ENCODE data around the gene FGF22.

Gene FGF22

DNA sequence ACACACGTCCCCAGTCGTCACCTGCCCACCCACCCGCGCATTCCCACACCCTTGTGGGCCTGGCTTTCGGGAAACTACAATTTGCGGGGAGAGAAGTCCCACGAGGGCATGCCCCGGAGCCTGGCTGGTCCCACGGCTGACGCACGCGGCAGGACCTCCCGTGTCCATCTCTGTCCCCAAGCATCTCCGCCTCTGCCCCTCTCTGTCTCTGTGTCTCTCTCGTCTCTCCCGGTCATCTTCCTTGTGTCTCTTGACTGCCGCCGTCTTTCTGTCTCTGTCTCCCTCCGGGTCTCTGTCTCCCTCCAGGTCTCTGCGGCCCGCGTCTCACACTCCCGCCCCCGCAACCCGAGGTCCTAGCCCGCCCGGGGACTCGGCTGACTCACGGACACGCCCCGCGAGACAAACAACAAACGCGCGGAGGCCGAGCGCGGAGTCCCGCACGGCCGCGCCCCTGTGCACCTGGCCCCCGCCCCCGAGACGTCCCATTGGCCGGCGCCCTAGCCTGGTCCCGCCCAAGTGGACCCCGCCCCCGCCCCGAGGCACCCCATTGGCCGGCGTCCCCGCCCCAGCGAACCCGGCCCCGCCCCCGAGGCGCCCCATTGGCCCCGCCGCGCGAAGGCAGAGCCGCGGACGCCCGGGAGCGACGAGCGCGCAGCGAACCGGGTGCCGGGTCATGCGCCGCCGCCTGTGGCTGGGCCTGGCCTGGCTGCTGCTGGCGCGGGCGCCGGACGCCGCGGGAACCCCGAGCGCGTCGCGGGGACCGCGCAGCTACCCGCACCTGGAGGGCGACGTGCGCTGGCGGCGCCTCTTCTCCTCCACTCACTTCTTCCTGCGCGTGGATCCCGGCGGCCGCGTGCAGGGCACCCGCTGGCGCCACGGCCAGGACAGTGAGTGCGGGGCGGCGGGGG, at the start of gene FGF22:
FGF22 (plus strand) TSS at position 627 of the 908 bp plus-strand sequence; CDS start at position 674, 47 bp downstream.
- TF ChIP-seq, protein P1, sequence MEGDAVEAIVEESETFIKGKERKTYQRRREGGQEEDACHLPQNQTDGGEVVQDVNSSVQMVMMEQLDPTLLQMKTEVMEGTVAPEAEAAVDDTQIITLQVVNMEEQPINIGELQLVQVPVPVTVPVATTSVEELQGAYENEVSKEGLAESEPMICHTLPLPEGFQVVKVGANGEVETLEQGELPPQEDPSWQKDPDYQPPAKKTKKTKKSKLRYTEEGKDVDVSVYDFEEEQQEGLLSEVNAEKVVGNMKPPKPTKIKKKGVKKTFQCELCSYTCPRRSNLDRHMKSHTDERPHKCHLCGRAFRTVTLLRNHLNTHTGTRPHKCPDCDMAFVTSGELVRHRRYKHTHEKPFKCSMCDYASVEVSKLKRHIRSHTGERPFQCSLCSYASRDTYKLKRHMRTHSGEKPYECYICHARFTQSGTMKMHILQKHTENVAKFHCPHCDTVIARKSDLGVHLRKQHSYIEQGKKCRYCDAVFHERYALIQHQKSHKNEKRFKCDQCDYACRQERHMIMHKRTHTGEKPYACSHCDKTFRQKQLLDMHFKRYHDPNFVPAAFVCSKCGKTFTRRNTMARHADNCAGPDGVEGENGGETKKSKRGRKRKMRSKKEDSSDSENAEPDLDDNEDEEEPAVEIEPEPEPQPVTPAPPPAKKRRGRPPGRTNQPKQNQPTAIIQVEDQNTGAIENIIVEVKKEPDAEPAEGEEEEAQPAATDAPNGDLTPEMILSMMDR (IDR thresholded peaks at IDR 0.05): no peak

DNA sequence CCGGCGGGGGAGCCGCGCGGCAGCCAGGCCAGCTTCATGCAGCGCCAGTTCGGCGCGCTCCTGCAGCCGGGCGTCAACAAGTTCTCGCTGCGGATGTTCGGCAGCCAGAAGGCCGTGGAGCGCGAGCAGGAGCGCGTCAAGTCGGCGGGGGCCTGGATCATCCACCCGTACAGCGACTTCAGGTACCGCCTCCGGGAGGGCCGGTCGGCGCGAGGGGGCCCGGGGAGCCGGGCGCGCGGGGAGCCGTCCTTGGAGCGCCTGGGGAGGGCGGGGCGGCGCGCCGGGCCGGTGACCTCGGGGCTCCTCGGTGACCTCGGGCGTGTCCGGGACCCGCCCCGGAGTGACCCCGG, 49.3 kb upstream of the FGF22 start:
- TF ChIP-seq, protein P1 (IDR thresholded peaks at IDR 0.05): no peak

DNA sequence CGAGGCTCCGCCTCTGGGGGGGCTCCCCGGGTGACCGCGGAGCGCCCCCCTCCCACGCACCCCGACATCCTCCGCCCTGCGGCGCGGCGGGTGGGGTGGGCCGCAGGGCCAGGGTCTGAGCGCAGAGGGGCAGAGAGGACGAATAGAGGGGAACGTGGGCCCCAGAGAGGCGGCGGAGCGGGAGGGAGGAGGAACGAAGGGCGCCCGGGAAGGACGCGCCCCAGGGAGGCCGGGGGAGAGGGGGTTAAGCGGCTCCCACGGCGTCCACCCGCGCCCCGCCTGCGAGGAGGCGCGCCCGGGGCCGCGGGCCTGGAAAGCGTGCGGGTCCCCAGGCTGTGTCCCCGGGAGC, 49.0 kb upstream of the FGF22 start:
- TF ChIP-seq, protein P1 (IDR thresholded peaks at IDR 0.05): no peak

DNA sequence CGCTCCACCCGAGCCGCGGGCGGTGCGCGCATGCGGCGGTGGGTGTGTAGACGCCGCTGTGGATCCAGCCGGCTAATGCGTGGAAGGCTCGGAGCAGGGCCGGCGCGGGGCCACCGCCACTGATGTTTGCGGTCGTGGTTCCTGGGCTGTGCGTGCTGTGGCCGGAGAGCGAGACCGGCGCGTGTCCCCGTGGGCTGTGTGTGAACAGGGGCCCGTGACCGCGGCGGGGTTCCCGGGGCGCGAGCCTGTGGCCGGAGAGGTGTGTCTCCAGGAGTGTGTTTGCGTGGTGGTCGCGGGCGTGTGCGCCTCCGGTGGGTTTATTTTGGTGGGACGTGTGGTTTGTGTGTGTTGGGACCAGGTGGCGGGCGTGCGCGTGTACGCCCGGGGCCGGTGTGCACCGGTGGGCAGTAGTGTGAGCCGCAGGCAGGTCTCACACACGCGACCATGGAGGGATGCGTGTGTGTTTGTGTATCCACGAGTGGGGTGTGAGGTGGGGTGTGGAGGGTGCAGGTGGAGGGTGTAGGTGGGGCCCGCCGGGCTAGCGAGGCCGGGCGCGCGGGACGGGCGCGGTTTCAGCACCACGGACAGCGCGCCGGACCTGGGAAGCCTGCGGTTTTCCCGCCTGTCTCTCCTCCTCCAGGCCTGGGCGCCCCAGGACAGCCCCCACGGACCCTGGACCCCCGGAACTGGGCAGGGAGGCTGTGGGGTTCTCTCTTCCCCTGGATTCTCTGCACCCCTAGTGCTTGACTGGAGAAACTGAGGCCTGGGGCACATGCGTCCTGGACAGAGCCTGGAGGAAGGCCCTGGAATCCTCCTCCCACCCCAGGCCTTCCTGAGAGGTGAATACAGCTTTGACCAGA, 48.4 kb upstream of the FGF22 start:
- TF ChIP-seq, protein P1 (IDR thresholded peaks at IDR 0.05): no peak

DNA sequence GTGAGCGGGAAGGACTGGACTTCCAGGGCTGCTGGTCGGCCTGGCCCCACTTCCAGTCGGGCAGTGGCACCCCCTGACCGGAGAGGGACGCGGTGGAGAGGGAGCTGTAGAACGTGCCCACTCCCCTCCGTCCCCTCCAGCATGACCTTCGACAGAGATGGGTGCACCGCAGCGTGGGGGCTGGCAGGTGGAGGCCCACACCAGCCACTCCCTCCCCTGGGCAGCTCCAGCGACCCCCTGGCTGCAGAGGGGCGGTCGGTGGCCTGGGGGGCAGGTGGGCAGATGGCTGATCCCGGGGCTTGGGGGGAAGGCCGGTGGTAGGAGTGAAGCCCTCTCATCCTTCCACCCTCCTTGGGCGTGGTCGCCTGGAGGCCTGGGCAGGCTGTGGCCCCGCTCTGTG, 47.6 kb upstream of the FGF22 start:
- TF ChIP-seq, protein P1 (IDR thresholded peaks at IDR 0.05): no peak

DNA sequence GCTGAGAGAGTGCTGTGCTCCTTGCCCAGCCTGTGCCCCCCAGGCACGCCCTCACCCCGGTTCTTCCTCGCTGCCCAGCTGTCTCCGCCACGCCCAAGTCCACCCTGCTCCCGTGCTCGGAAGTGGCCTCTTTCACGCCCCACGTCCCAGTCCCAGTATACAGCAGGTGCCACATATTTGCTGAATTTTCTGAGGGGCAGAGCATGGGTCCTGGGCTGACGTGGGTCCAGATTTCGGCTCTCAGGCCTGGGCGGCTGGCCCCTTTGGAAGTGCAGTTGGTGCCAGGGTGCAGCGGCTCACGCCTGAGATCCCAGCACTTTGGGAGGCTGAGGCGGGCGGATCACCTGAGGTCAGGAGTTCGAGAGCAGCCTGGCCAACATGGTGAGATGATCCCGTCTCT, 46.6 kb upstream of the FGF22 start:
- TF ChIP-seq, protein P1 (IDR thresholded peaks at IDR 0.05): no peak

DNA sequence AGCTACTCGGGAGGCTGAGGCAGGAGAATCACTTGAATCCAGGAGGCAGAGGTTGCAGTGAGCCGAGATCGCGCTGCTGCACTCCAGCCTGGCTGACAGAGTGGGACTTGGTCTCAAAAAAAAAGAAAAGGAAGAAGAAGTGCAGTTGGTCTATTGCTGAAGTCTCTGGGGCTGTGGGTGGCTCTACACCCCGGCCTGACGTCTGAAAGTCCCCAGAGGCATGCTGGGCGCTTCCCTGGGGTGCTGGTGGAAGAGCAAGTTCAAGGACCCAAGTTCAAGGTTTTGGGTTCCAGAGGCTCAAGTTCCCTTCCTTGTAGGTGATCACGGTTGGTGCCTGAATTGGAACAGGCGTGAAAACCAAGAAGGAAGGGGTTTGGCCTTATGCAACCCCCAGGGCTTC, 46.2 kb upstream of the FGF22 start:
- TF ChIP-seq, protein P1 (IDR thresholded peaks at IDR 0.05): no peak
